H1 (cell line): Measurements from ENCODE around the gene RAI2.

Experiments
- CTCF ChIP-seq, 3 experiments: IDR thresholded peaks; 1 replicate in 2 of 3; 2 replicates in 1 of 3; pipeline versions ENCODE4 v1.5.1 to v1.6.1; 2011; ENCODE audit warnings: low read length in 3 of 3, mild to moderate bottlenecking in 3 of 3, inconsistent platforms in 2 of 3, low read depth in 1 of 3, moderate library complexity in 1 of 3; ENCODE audit not compliant: insufficient read depth in 1 of 3; ENCODE audit errors: control extremely low read depth in 1 of 3
- EGR1 ChIP-seq: IDR thresholded peaks from 2 replicates; pipeline ENCODE4 v1.6.1; 2011; ENCODE audit warnings: low read depth, low read length, borderline replicate concordance
- EZH2 ChIP-seq: fragments of 200-600 bp; sonication (generic); IDR thresholded peaks from 2 replicates; pipeline ENCODE4 v1.7.1; 2012; ENCODE audit warnings: low read depth, mild to moderate bottlenecking, moderate library complexity, low read length, inconsistent platforms; ENCODE audit not compliant: severe bottlenecking
- MAFK ChIP-seq: IDR thresholded peaks from 2 replicates; pipeline ENCODE4 v1.6.1; 2012; ENCODE audit warnings: low read depth, mild to moderate bottlenecking, improper control_type of control experiment, low read length
- POLR2A ChIP-seq, 2 experiments: IDR thresholded peaks; 1 replicate in 1 of 2; 2 replicates in 1 of 2; pipeline ENCODE4 v1.6.1; 2011; ENCODE audit warnings: low read depth in 2 of 2, low read length in 2 of 2, mild to moderate bottlenecking in 2 of 2; ENCODE audit errors: control extremely low read depth in 1 of 2
- POLR2AphosphoS5 ChIP-seq: IDR thresholded peaks from 2 replicates; pipeline ENCODE4 v1.6.1; 2011; ENCODE audit warnings: low read depth, low read length
- RAD21 ChIP-seq, 2 experiments: IDR thresholded peaks in 1 of 2; conservative IDR thresholded peaks in 1 of 2; 2 replicates each; pipeline ENCODE4 v1.6.1; 2011; ENCODE audit warnings: low read depth in 2 of 2, low read length in 2 of 2, improper control_type of control experiment in 1 of 2, inconsistent platforms in 1 of 2, mild to moderate bottlenecking in 1 of 2, moderate library complexity in 1 of 2
- SAP30 ChIP-seq: fragments of 300-600 bp; sonication (generic); IDR thresholded peaks from 2 replicates; pipeline ENCODE4 v1.7.1; 2012; ENCODE audit warnings: low read length, moderate library complexity, mild to moderate bottlenecking, inconsistent platforms; ENCODE audit not compliant: insufficient read depth, insufficient replicate concordance
- SIN3A ChIP-seq, 2 experiments: IDR thresholded peaks in 1 of 2; conservative IDR thresholded peaks in 1 of 2; 2 replicates each; pipeline ENCODE4 v1.6.1; 2011 to 2012; ENCODE audit warnings: low read length in 2 of 2, improper control_type of control experiment in 1 of 2, low read depth in 1 of 2, mild to moderate bottlenecking in 1 of 2
- SP4 ChIP-seq: IDR thresholded peaks from 2 replicates; pipeline ENCODE4 v1.6.1; 2012; ENCODE audit warnings: low read length, inconsistent platforms
- SRF ChIP-seq: IDR thresholded peaks from 2 replicates; pipeline ENCODE4 v1.6.1; 2011; ENCODE audit warnings: mild to moderate bottlenecking, low read depth, low read length, moderate library complexity
- TAF1 ChIP-seq: IDR thresholded peaks from 2 replicates; pipeline ENCODE4 v1.6.1; 2011; ENCODE audit warnings: mild to moderate bottlenecking, low read depth, low read length

- TF ChIP-seq SAP30, result no peak
- no peak for TF ChIP-seq POLR2A (IDR thresholded peaks at IDR 0.05; ENCODE audit: control extremely low read depth in 1 of 2, low read depth in 2 of 2, low read length in 2 of 2)
- TF ChIP-seq EGR1, result no peak
- TF ChIP-seq TAF1, result no peak
- no peak for TF ChIP-seq EZH2
- TF ChIP-seq RAD21 (IDR thresholded peaks at IDR 0.05 in 1 of 2, conservative IDR thresholded peaks at IDR 0.05 in 1 of 2; ENCODE audit: low read depth in 2 of 2, low read length in 2 of 2), result no peak
- no peak for TF ChIP-seq CTCF (IDR thresholded peaks at IDR 0.05; ENCODE audit: control extremely low read depth in 1 of 3, insufficient read depth in 1 of 3, low read depth in 1 of 3, low read length in 3 of 3)
- TF ChIP-seq POLR2AphosphoS5, result no peak
- TF ChIP-seq MAFK, result no peak
- TF ChIP-seq SP4, result no peak
- no peak for TF ChIP-seq SRF
- TF ChIP-seq SIN3A (conservative IDR thresholded peaks at IDR 0.05 in 1 of 2, IDR thresholded peaks at IDR 0.05 in 1 of 2; ENCODE audit: low read depth in 1 of 2, low read length in 2 of 2), result no peak
These were observed 17.1 kb upstream of the RAI2 start for GRCh38 chrX:17878028-17878670.
